Activated naive CD4-positive, alpha-beta T cell treated with anti-CD3 and anti-CD28 coated beads, Interleukin-2, amount 50 U/mL, for 24 hours (primary cell): ENCODE data around the gene TTC38.

Experiments used
- H3K27ac Mint-ChIP-seq: one replicate; pipeline ENCODE4 v1.8.0; 2021; ENCODE audit warnings: mild to moderate bottlenecking, mixed read lengths
- H3K27me3 Mint-ChIP-seq: one replicate; pipeline ENCODE4 v1.8.0; 2021; ENCODE audit warnings: mixed read lengths
- H3K36me3 Mint-ChIP-seq: one replicate; pipeline ENCODE4 v1.8.0; 2021; ENCODE audit warnings: mixed read lengths
- H3K4me1 Mint-ChIP-seq: one replicate; pipeline ENCODE4 v1.8.0; 2021; ENCODE audit warnings: mixed read lengths
- H3K4me3 Mint-ChIP-seq: one replicate; pipeline ENCODE4 v1.8.0; 2021; ENCODE audit warnings: mild to moderate bottlenecking, mixed read lengths
- H3K9me3 Mint-ChIP-seq: one replicate; pipeline ENCODE4 v1.8.0; 2021; ENCODE audit warnings: mixed read lengths

Gene TTC38

DNA sequence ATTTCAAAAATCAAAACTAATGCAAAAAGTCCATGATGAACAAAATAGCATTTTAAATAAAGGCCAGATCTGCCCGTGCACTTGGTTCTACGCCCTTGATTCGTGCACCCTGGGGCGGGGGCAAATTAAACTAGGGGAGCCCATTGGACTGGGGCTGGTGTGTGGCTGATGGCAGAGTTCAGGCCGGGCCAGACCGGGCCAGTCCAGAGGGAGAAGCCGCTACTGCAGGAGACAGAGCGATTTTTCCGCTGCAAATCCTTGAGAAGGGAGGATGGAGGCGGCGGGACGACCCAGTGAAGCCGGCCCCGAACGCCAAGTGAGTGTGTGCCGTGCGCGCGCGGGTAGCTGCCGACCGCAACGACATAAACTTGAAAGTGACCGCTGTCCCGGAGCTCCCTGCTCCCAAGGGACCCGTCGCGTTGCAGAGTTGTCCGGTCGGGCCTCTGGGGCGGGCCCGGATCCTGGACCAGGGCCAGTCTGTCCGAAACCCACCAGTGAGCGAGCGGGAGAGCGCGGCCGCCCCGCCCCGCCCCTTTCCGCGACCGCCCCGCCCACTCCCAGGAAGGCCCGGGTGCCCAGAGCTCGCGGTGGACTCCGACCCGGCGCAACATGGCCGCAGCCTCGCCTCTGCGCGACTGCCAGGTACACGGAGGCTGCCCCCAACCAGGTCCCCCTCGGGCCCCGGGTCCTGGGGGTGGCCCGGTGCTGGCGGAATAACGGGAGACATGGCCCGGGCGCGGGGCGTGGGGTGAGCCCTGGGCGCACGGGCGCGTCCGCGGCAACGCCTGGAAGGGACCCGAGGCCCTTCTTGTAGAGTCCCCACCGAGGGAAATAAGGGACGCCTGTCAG, at the start of gene TTC38:
Gene TTC38, plus strand, starts transcription at position 578 of the 849 bp plus-strand sequence. Its CDS starts 32 bp downstream, at position 610.
- H3K4me3 Mint-ChIP-seq, result peak within 1 kb of the TSS; percentile 89
- H3K27me3 Mint-ChIP-seq, result peaks cover 18% of the 10 kb centered on the region
- H3K4me1 Mint-ChIP-seq, result peaks cover 15% of the 10 kb centered on the region
- no peak within 1 kb of the TSS for H3K27ac Mint-ChIP-seq
- H3K9me3 Mint-ChIP-seq, result no peaks in the 10 kb centered on the region
- no peaks in the 10 kb centered on the region for H3K36me3 Mint-ChIP-seq

DNA sequence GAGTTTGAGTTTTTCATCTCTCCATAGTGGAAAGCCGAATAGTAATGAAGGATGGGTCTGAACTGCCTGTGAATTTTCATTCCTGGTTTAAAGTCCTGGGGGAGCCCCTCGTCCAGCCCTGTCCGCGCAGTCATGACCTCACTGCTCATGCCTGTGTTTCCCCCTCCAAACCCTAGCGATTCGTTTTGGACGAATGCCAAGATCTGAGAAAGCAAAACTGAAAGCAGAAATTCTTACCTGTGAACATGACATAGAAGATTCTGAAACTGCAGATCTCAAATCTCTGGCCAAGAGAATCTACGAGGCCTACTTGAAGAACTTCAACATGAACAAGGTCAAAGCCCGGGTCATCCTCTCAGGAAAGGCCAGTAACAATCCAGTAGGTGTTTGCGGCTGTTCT, 48.2 kb upstream of the TTC38 start:
- peaks cover 6% of the 10 kb centered on the region for H3K4me1 Mint-ChIP-seq
- H3K9me3 Mint-ChIP-seq, result no peaks in the 10 kb centered on the region
- no peak overlapping the region for H3K27ac Mint-ChIP-seq
- no peaks in the 10 kb centered on the region for H3K27me3 Mint-ChIP-seq
- no peak overlapping the region for H3K4me3 Mint-ChIP-seq
- H3K36me3 Mint-ChIP-seq, result peaks cover 15% of the 10 kb centered on the region

DNA sequence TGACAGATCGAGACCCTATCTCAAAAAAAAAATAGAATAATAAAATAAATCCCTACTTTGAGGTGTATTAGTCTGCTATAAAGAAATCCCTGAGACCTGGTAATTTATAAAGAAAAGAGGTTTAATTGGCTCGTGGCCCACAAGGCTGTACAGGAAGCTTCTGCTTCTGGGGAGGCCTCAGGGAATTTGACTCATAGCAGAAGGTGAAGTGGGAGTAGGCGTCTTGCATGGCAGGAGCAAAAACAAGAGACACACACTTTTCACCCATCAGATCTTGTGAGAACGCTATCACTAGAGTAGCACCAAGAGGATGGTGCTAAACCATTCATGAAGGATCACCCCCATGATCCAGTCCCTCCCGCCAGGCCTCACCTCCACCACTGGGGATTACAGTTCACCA, 46.9 kb upstream of the TTC38 start:
- no peaks in the 10 kb centered on the region for H3K27me3 Mint-ChIP-seq
- no peaks in the 10 kb centered on the region for H3K9me3 Mint-ChIP-seq
- no peak overlapping the region for H3K4me3 Mint-ChIP-seq
- H3K4me1 Mint-ChIP-seq, result peaks cover 6% of the 10 kb centered on the region
- H3K27ac Mint-ChIP-seq, result no peak overlapping the region
- peaks cover 15% of the 10 kb centered on the region for H3K36me3 Mint-ChIP-seq

DNA sequence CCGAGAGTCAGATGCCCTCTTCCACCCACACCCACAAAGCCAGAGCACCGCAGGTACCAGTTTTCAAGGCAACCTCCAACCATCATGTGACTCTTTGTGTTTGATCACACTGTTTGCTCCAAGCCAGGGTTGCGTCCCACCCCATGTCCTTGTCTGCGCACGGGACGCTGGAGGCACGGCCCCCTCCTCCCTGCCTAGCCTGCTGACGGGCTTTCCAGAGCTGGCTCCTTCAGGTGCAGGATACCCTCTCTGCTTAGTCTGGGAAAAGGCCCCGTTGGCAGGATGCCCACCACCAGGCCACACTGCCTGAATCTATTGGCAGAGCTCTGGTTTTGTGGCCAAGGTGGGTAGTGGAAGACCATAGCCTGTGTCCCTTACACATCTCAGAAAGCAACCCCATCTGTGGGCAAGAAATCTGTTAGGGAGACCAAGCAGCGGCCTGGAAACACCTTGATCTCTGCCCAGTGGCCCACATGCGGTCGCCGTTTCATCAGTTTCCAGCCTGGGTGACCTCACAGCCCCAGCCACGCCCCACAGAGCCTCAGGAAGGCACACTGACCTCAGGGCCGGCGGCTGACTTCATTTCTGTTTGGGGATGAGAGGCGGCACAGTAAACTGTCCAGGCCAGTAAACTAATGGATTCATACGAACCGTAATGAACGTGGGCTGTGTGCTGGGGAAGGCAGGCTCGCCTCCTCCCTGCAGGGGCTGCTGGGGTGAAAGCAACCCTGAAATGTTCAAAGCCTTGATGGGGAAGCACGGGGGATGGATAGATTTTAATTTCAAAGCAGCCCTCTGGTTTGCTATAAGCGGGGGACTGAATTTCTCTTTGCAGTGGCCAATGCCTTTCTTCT, 43.5 kb upstream of the TTC38 start:
- peaks cover 6% of the 10 kb centered on the region for H3K4me1 Mint-ChIP-seq
- no peak overlapping the region for H3K4me3 Mint-ChIP-seq
- H3K36me3 Mint-ChIP-seq, result peaks cover 6% of the 10 kb centered on the region
- H3K9me3 Mint-ChIP-seq, result no peaks in the 10 kb centered on the region
- peak overlapping the region; percentile 51 for H3K27ac Mint-ChIP-seq
- H3K27me3 Mint-ChIP-seq, result no peaks in the 10 kb centered on the region

DNA sequence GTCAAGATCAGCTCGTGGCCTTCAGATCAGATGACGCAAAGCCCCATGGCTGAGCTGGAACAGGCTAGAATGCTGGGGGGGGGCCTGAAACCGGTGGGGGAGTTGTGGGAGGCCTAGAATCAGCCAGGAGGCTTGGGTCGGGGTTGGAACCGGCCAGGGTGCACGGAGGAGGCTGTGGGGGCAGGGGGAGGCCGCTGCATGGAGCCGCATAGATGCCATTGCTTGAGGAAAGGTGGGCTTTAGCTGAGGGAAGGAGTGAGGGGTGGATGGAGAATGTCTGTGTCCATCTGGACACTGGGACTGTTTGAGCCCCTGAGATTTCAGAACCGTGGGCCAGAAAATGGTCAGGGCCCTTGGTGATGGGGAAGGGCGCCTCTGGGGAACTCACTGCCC, 42.9 kb upstream of the TTC38 start:
- Mint-ChIP-seq H3K36me3 (peaks cover 2% of the 10 kb centered on the region), H3K4me3 (no peak overlapping the region), H3K9me3 (no peaks in the 10 kb centered on the region), H3K27me3 (no peaks in the 10 kb centered on the region), H3K27ac (no peak overlapping the region), H3K4me1 (no peaks in the 10 kb centered on the region)

DNA sequence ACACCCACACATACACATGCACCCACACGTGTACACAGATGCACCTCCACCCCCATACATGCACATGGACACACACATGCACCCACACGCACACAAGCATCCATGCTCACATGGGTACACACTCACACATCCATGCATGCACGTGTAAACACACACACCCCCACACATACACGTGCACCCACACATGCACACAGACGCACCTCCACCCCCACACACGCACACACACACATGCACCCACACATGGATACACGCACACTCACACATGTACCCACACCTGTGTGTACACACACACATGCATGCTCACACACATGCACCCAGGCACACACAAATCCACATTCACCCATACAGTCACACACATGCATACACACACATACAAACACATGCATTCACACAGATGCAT, 42.2 kb upstream of the TTC38 start:
- Mint-ChIP-seq H3K4me3 (no peak overlapping the region), H3K9me3 (no peaks in the 10 kb centered on the region), H3K27ac (no peak overlapping the region), H3K4me1 (no peaks in the 10 kb centered on the region), H3K36me3 (peaks cover 2% of the 10 kb centered on the region), H3K27me3 (no peaks in the 10 kb centered on the region)

DNA sequence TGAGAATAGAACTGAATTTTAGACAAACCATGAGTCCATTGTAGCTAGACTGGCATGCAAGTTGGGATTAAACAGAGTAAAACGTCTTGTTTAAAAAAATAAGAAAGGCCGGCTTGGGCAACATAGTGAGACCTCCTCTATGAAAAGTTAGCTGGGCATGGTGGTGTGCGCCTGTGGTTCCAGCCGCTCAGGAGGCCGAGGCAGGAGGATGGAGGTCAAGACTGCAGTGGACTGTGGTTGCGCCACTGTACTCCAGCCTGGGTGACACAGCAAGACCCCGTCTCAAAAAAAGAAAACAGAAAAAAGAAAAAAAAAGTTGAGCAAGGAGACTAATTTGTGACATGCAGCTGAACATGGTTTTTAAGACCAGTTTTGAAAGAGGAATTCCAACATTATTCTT, 41.2 kb upstream of the TTC38 start:
- no peak overlapping the region for H3K27ac Mint-ChIP-seq
- no peaks in the 10 kb centered on the region for H3K27me3 Mint-ChIP-seq
- no peaks in the 10 kb centered on the region for H3K9me3 Mint-ChIP-seq
- H3K36me3 Mint-ChIP-seq, result peaks cover 2% of the 10 kb centered on the region
- H3K4me1 Mint-ChIP-seq, result no peaks in the 10 kb centered on the region
- H3K4me3 Mint-ChIP-seq, result no peak overlapping the region

DNA sequence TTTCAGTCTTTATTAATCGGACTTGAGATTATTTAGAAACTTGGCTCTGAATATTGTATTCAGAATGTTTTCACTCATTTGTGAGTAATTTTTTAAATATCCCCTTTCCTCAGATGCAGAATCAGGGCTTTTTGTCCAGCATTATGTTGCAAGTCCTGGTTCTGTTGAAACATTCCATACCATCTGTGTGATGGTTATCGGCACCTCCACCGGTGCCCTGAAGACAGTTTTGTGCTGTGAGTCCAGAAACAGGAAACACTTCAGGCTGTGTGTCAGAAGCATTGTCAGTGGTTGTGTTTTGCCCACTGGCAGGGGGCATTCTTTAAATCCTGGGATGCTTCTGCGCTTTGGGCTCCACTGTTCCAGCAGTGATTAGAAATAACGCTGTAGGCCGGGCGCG, 38.1 kb upstream of the TTC38 start:
- Mint-ChIP-seq H3K27ac (no peak overlapping the region), H3K27me3 (no peaks in the 10 kb centered on the region), H3K36me3 (peaks cover 2% of the 10 kb centered on the region), H3K4me3 (no peak overlapping the region), H3K4me1 (no peaks in the 10 kb centered on the region), H3K9me3 (no peaks in the 10 kb centered on the region)

DNA sequence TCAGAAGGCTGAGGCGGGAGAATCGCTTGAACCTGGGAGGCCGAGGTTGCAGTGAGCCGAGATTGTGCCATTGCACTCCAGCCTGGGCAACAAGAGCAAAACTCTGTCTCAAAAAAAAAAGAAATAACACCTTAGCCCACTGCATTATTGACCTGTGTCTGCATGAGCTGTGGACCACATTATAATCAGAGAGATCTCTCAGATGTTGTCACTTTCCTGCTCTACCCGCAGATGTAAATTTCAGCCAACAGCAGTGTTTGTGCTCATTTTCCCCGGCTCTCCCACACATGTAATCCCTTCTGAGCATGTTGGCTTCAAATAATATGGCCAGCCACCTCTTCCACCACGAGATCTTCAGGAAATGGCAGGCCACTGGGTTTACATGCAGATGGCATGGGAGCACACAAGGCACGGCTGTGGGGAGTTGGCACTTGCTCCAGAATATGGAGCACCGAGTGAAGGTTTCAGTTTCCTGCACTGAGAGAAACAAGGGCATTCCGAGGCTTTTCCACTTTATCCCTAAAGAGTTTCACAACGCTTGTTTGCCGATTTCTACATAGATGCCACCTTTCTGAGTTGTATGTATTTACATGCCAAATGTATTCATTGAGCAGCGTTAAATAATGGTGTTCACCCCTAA, 37.4 kb upstream of the TTC38 start:
- no peak overlapping the region for H3K4me3 Mint-ChIP-seq
- H3K27me3 Mint-ChIP-seq, result no peaks in the 10 kb centered on the region
- peaks cover 2% of the 10 kb centered on the region for H3K36me3 Mint-ChIP-seq
- no peaks in the 10 kb centered on the region for H3K9me3 Mint-ChIP-seq
- H3K4me1 Mint-ChIP-seq, result no peaks in the 10 kb centered on the region
- H3K27ac Mint-ChIP-seq, result no peak overlapping the region

DNA sequence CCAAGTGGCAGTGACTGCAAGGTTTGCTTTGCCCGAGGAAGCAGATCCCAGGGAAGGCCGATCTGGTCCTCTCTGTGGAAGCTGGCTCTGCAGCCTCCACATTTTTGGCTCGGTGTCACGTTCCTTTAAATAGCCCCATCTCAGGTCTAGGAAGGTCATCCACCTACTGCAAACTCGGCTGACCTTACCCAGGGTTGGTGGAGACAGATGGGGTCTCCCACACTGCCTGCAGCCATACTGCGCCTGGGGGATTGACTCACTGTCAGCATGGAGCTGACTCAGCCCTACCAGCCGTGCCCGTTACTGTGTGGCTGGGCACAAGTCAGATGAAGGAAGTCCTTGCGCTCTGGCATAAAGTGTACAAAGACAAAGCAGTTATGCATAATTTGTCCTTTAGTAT, 34.6 kb upstream of the TTC38 start:
- H3K4me1 Mint-ChIP-seq, result no peaks in the 10 kb centered on the region
- no peak overlapping the region for H3K4me3 Mint-ChIP-seq
- no peaks in the 10 kb centered on the region for H3K9me3 Mint-ChIP-seq

DNA sequence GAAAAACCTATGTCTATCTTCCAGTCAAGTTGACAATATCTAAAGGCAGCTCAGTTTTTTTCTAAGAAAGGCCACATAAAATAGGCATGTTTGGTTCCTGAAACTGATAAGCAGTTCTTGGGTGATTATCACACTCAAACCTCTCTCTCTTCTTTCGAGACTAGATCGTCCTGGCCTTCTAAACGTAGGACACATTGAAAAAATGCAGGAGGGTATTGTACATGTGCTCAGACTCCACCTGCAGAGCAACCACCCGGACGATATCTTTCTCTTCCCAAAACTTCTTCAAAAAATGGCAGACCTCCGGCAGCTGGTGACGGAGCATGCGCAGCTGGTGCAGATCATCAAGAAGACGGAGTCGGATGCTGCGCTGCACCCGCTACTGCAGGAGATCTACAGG, 32.8 kb upstream of the TTC38 start:
- Mint-ChIP-seq H3K4me1 (peaks cover 10% of the 10 kb centered on the region), H3K9me3 (no peaks in the 10 kb centered on the region)

More for the DNA sequence above, 34.6 kb upstream of the TTC38 start:
- peaks cover 3% of the 10 kb centered on the region for H3K36me3 Mint-ChIP-seq
- no peak overlapping the region for H3K27ac Mint-ChIP-seq
- H3K27me3 Mint-ChIP-seq, result no peaks in the 10 kb centered on the region

DNA sequence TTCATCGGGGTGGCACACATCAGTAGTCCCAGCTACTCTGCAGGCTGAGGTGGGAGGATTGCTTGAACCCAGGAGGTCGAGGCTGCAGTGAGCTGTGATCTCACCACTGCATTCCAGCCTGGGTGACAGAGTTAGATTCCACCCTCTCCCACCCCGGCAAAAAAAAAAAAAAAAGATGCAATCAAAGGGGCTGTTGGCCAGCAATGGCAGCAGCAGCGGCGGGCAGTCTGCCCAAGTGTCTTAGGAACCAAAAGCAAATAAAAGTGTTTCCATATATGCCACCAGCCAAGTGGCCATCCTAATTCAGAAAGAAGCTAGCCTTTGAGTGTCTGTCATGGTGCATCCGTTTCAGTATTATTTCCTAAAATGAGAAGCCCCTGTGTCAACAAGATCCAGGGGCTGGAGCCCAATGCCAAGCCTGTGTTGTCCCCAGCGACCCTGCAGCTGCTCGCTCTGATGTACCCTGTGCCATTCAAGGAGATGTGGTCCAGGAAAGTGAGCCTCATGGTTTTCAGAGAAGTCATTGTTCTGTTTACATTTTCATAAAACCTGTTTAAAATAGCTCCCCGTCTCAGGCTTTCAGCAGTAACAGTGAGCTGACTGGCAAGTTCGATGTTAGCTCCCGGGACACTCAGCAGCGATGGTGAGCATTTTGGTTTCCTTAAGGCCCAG, 30.2 kb upstream of the TTC38 start:
- H3K4me1 Mint-ChIP-seq, result peaks cover 16% of the 10 kb centered on the region
- H3K27me3 Mint-ChIP-seq, result no peaks in the 10 kb centered on the region
- H3K9me3 Mint-ChIP-seq, result no peaks in the 10 kb centered on the region
- H3K27ac Mint-ChIP-seq, result no peak overlapping the region
- no peak overlapping the region for H3K4me3 Mint-ChIP-seq
- peaks cover 3% of the 10 kb centered on the region for H3K36me3 Mint-ChIP-seq

More for the DNA sequence above, 32.8 kb upstream of the TTC38 start:
- Mint-ChIP-seq H3K36me3 (peaks cover 3% of the 10 kb centered on the region), H3K27ac (no peak overlapping the region), H3K27me3 (no peaks in the 10 kb centered on the region), H3K4me3 (no peak overlapping the region)

DNA sequence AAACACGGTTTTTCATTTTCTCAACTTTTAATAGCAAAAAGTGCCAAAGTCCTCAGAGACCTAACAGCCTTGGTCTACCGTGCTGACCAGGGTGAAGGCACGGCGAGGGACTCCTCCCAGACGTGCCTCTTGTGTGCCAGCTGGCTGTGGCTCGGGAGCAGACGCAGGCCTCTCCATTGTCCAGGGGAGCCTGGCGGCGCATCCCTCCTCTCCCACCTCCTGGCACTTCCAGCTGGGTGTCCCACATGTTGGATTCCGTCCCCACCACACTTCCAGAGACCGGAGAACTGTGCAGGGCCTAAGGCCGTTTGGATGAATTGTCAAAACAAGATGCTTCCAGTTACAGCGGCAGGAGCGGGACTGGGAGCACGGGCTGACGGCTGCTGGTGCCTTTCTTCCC, 29.3 kb upstream of the TTC38 start:
- peaks cover 16% of the 10 kb centered on the region for H3K4me1 Mint-ChIP-seq
- no peak overlapping the region for H3K4me3 Mint-ChIP-seq

DNA sequence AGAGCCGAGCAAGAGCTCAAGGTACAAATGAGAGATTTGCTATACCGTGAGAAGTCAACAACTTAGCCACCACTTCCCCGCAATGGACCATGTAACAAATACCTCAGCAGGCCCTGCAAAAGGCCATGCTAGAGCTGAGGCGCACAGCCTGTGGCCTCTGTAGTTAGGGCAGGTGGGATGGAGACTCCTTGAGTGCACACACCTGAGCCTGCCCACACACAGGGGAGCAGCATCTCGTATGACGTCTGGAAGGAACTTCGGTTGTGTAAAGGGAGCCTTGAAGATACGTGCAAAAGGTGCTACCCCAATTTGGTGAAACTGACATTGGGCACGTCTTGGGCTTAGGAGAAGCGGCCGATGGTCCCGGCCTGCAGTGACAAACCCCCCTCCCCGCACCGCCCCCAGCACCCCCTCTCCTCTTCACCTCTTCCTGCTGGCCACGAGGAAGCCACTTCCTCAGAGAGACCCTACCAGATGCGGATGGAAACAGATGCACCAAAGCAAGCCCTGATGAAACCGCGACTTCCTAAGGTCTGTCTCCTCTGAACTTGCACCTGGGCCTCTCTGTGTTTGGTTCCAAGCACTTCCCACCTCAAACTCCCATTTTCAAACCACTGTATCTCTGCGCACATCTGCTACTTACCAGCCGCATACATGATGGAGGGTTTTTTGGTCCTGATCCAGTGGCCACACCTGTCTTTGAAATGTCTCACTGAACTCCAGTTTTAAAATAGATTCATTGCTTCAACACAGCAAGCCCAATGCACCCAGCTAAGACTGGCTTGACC, 28.4 kb upstream of the TTC38 start:
- no peaks in the 10 kb centered on the region for H3K9me3 Mint-ChIP-seq
- H3K36me3 Mint-ChIP-seq, result peaks cover 3% of the 10 kb centered on the region
- no peaks in the 10 kb centered on the region for H3K27me3 Mint-ChIP-seq
- peaks cover 16% of the 10 kb centered on the region for H3K4me1 Mint-ChIP-seq
- no peak overlapping the region for H3K4me3 Mint-ChIP-seq
- H3K27ac Mint-ChIP-seq, result peak overlapping the region; percentile 14

More for the DNA sequence above, 29.3 kb upstream of the TTC38 start:
- no peaks in the 10 kb centered on the region for H3K27me3 Mint-ChIP-seq
- no peaks in the 10 kb centered on the region for H3K9me3 Mint-ChIP-seq
- no peak overlapping the region for H3K27ac Mint-ChIP-seq
- peaks cover 3% of the 10 kb centered on the region for H3K36me3 Mint-ChIP-seq

DNA sequence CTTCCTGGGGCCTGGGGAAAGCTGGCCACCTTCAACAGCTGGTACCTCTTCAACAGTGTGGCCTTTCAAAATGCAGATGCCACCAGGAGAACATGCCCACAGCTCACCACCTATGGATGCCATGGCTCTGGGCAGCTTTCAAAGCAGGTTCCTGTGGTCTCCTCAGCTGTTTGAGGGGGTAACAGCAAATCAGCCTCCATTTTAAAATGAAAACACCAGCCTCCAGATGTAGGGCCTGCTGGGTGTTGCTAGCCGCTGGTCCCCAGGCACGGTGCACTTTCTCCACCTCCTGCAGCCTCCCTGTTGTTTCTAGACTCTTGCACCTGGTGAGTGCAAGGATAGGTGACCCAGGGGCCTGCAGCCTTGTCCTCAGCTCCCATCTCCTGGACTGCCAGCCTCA, 27.7 kb upstream of the TTC38 start:
- no peaks in the 10 kb centered on the region for H3K9me3 Mint-ChIP-seq
- no peak overlapping the region for H3K27ac Mint-ChIP-seq
- H3K4me1 Mint-ChIP-seq, result peaks cover 16% of the 10 kb centered on the region
- H3K27me3 Mint-ChIP-seq, result no peaks in the 10 kb centered on the region
- H3K36me3 Mint-ChIP-seq, result peaks cover 3% of the 10 kb centered on the region
- no peak overlapping the region for H3K4me3 Mint-ChIP-seq
